CD1c-positive myeloid dendritic cell (primary cell): ENCODE measurements around the gene RAC2.
A peak's percentile ranks its signal among the peaks of the same experiment; 100 is the strongest.
"Not testable (repeated sequence)": the region's sequence is repeated elsewhere in the genome, so short reads cannot be mapped to it uniquely, and the experiment has no call there.

Experiments used
- DNase-seq: peaks from one replicate; pipeline ENCODE4 v3.0.0-alpha.2; 2016; ENCODE audit errors: extremely low spot score

Gene RAC2

GRCh38 chr22:37234736-37235711 lies 9.0 kb downstream of the RAC2 start:
- no peak for DNase-seq

GRCh38 chr22:37233751-37234631 lies 10.1 kb downstream of the RAC2 start:
- no peak for DNase-seq

- not testable (repeated sequence) for DNase-seq
Observed at GRCh38 chr22:37233371-37233750, 10.7 kb downstream of the RAC2 start.

- no peak for DNase-seq
Observed at GRCh38 chr22:37232140-37232998, 11.7 kb downstream of the RAC2 start.

GRCh38 chr22:37231406-37232139 lies 12.5 kb downstream of the RAC2 start:
- no peak for DNase-seq

- DNase-seq: peak; percentile 28
Observed at GRCh38 chr22:37230673-37231405, 13.2 kb downstream of the RAC2 start.

GRCh38 chr22:37229805-37230672 lies 14.0 kb downstream of the RAC2 start:
- peak; percentile 89 for DNase-seq

- peak; percentile 50 for DNase-seq
Observed at GRCh38 chr22:37229012-37229804, 14.9 kb downstream of the RAC2 start.

GRCh38 chr22:37228106-37229011 lies 15.7 kb downstream of the RAC2 start:
- peak; percentile 71 for DNase-seq

GRCh38 chr22:37226514-37226913 lies 17.6 kb downstream of the RAC2 start:
- DNase-seq: no peak

- DNase-seq: no peak
Observed at GRCh38 chr22:37226087-37226486, 18.0 kb downstream of the RAC2 start.

- DNase-seq: no peak
Observed at GRCh38 chr22:37225481-37225880, 18.6 kb downstream of the RAC2 start.

- no peak for DNase-seq
Observed at GRCh38 chr22:37224757-37225420, 19.2 kb downstream of the RAC2 start.

GRCh38 chr22:37223965-37224551 lies 20.0 kb downstream of the RAC2 start:
- no peak for DNase-seq

GRCh38 chr22:37222440-37222971 lies 21.6 kb downstream of the RAC2 start:
- peak; percentile 22 for DNase-seq
